ENCODE results near the gene TLDC2. TPM values are rescaled to one million over a fixed set of nuclear protein-coding genes. Genes with fewer than 3 reads are reported as not detected.
"Not testable (repeated sequence)": the region's sequence is repeated elsewhere in the genome, so short reads cannot be mapped to it uniquely, and the experiment has no call there.

The TLDC2 gene
- polyA plus RNA-seq, 1 donor, result 1.0 TPM

GRCh38 chr20:36916199-36916598 lies 40.3 kb downstream of the TLDC2 start:
- no peak for DNase-seq

GRCh38 chr20:36917240-36917639 lies 41.3 kb downstream of the TLDC2 start:
- DNase-seq, result no peak

- no peak for DNase-seq
These were observed 42.0 kb downstream of the TLDC2 start for GRCh38 chr20:36917943-36918342.

GRCh38 chr20:36919715-36920333 lies 43.9 kb downstream of the TLDC2 start:
- DNase-seq, result peak; percentile 54

GRCh38 chr20:36920334-36920730 lies 44.4 kb downstream of the TLDC2 start:
- no peak for DNase-seq

- DNase-seq, result no peak
These were observed 48.5 kb downstream of the TLDC2 start for GRCh38 chr20:36924167-36925045.

GRCh38 chr20:36925234-36925633 lies 49.3 kb downstream of the TLDC2 start:
- DNase-seq, result no peak

- no peak for DNase-seq
These were observed 50.8 kb downstream of the TLDC2 start for GRCh38 chr20:36926653-36927200.

GRCh38 chr20:36927704-36928103 lies 51.8 kb downstream of the TLDC2 start:
- no peak for DNase-seq

- no peak for DNase-seq
These were observed 53.4 kb downstream of the TLDC2 start for GRCh38 chr20:36929290-36929689.

- no peak for DNase-seq
These were observed 53.8 kb downstream of the TLDC2 start for GRCh38 chr20:36929691-36930090.

GRCh38 chr20:36932067-36932466 lies 56.1 kb downstream of the TLDC2 start:
- DNase-seq, result not testable (repeated sequence)

GRCh38 chr20:36932476-36933426 lies 56.8 kb downstream of the TLDC2 start:
- DNase-seq, result no peak

GRCh38 chr20:36933571-36933970 lies 57.6 kb downstream of the TLDC2 start:
- DNase-seq, result not testable (repeated sequence)

GRCh38 chr20:36936341-36936740 lies 60.4 kb downstream of the TLDC2 start:
- DNase-seq, result no peak

GRCh38 chr20:36936761-36937401 lies 60.9 kb downstream of the TLDC2 start:
- not testable (repeated sequence) for DNase-seq

- DNase-seq, result no peak
These were observed 61.4 kb downstream of the TLDC2 start for GRCh38 chr20:36937402-36937770.

- DNase-seq, result no peak
These were observed 65.5 kb downstream of the TLDC2 start for GRCh38 chr20:36941401-36941835.
